CD4-positive, CD25-positive, alpha-beta regulatory T cell (primary cell): Measurements from ENCODE around the gene HIVEP3. TPM values are rescaled to one million over a fixed set of nuclear protein-coding genes. Genes with fewer than 3 reads are reported as not detected.
"Not testable (repeated sequence)": the region's sequence is repeated elsewhere in the genome, so short reads cannot be mapped to it uniquely, and the experiment has no call there.

Experiments used
- ATAC-seq, 2 donors: fragments of 150-1000 bp; cut with Tn5 transposase; one replicate each; pipeline ENCODE4 v1.10.0; 2021; ENCODE audit warnings: low read depth in 2 of 2, moderate number of reproducible peaks in 2 of 2, moderate library complexity in 1 of 2
- DNase-seq, 3 donors: peaks; one replicate each; pipeline versions ENCODE4 v3.0.0 to v3.0.0-alpha.2; 2012 to 2022; ENCODE audit warnings: mixed read lengths in 1 of 3
- H3K27ac ChIP-seq: one replicate; pipeline ENCODE4 v1.7.0; 2013; ENCODE audit warnings: mild to moderate bottlenecking, low read length; ENCODE audit not compliant: insufficient read depth, poor library complexity, severe bottlenecking
- H3K27me3 ChIP-seq: one replicate; pipeline ENCODE4 v1.7.0; 2013; ENCODE audit warnings: low read length; ENCODE audit not compliant: control insufficient read depth, insufficient read depth
- H3K36me3 ChIP-seq: one replicate; pipeline ENCODE4 v1.7.0; 2013; ENCODE audit warnings: mild to moderate bottlenecking, low read length, moderate library complexity; ENCODE audit not compliant: control insufficient read depth, insufficient read depth
- H3K4me1 ChIP-seq: 2 replicates; pipeline ENCODE4 v1.7.0; 2013; ENCODE audit warnings: mild to moderate bottlenecking, low read length; ENCODE audit not compliant: insufficient read depth, control insufficient read depth, poor library complexity, severe bottlenecking
- H3K4me3 ChIP-seq: one replicate; pipeline ENCODE4 v1.7.0; 2013; ENCODE audit warnings: low read depth, mild to moderate bottlenecking, low read length, moderate library complexity
- H3K9me3 ChIP-seq, 2 experiments: 1 replicate in 1 of 2; 2 replicates in 1 of 2; pipeline ENCODE4 v1.7.0; 2013; ENCODE audit warnings: low read length in 2 of 2, mild to moderate bottlenecking in 1 of 2, moderate library complexity in 1 of 2; ENCODE audit not compliant: control insufficient read depth in 2 of 2
- H3K27ac Mint-ChIP-seq, 3 donors: one replicate each; pipeline ENCODE4 v1.8.0; 2020 to 2022; ENCODE audit warnings: mild to moderate bottlenecking in 3 of 3, mixed read lengths in 3 of 3, moderate library complexity in 2 of 3
- H3K27me3 Mint-ChIP-seq: one replicate; pipeline ENCODE4 v1.8.0; 2022; ENCODE audit warnings: mild to moderate bottlenecking, mixed read lengths
- H3K36me3 Mint-ChIP-seq: one replicate; pipeline ENCODE4 v1.8.0; 2020; ENCODE audit warnings: mixed read lengths
- H3K4me1 Mint-ChIP-seq, 4 donors: one replicate each; pipeline ENCODE4 v1.8.0; 2020 to 2022; ENCODE audit warnings: mixed read lengths in 4 of 4, mild to moderate bottlenecking in 1 of 4
- H3K4me3 Mint-ChIP-seq, 4 donors: one replicate each; pipeline ENCODE4 v1.8.0; 2020 to 2022; ENCODE audit warnings: mild to moderate bottlenecking in 4 of 4, mixed read lengths in 4 of 4, moderate library complexity in 3 of 4
- H3K9me3 Mint-ChIP-seq, 7 donors: one replicate each; pipeline ENCODE4 v1.8.0; 2020 to 2022; ENCODE audit warnings: mixed read lengths in 7 of 7, mild to moderate bottlenecking in 3 of 7, moderate library complexity in 2 of 7
- polyA plus RNA-seq, 4 donors: library from polyadenylated mRNA; unstranded; fragments of 300-500 nt; fragmentation: Illumina TruSeq; gene quantifications; one replicate each; pipeline ENCODE4 v1.2.3, GENCODE V29; 2021
- total RNA-seq: library from RNA; stranded (reverse); gene quantifications from one replicate; pipeline ENCODE4 v1.2.3, GENCODE V29; 2022

The HIVEP3 gene
- total and polyA plus RNA-seq, 5 donors from 2014 or later, result 3.9 to 17.2 (median 7.5) TPM

DNA sequence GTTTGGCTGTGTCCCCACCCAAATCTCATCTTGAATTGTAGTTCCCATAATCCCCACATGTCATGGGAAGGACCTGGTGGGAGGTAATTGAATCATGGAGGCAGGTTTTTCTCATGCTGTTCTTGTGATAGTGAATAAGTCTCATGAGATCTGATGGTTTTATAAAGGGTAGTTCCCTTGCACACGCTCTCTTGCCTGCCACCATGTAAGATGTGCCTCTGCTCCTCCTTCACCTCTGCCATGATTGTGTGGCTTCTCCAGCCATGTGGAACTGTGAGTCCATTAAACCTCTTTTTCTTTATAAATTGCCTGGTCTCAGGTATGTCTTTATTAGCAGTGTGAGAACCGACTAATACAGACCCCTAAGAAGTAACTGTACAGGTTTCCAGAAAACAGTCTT lies 2.5 kb upstream of the HIVEP3 start:
- peaks cover 43% of the 10 kb centered on the region for H3K4me1 ChIP-seq
- not testable (repeated sequence) for H3K9me3 ChIP-seq, H3K36me3 Mint-ChIP-seq, H3K27me3 Mint-ChIP-seq, H3K9me3 Mint-ChIP-seq, H3K27me3 ChIP-seq, DNase-seq, ATAC-seq, H3K36me3 ChIP-seq, H3K27ac ChIP-seq, H3K4me3 ChIP-seq
- Mint-ChIP-seq H3K4me1 (peaks cover 11 to 47% (median 38%) of the 10 kb centered on the region in 4 donors), H3K27ac (peak overlapping the region in 1 of 3 donors; percentile 95), H3K4me3 (peak overlapping the region in 2 of 4 donors; percentile 62 to 93)

GRCh38 chr1:41920658-41921057 lies 1.9 kb upstream of the HIVEP3 start:
- no peaks in the 10 kb centered on the region for H3K36me3 Mint-ChIP-seq
- DNase-seq (no peak), ATAC-seq (peak in 1 of 2 donors; percentile 14)
- H3K9me3 ChIP-seq, result no peaks in the 10 kb centered on the region
- peaks cover 0 to 1% (median 0%) of the 10 kb centered on the region in 7 donors for H3K9me3 Mint-ChIP-seq
- H3K27ac ChIP-seq, result peak overlapping the region; percentile 78
- H3K27me3 ChIP-seq, result no peaks in the 10 kb centered on the region
- peaks cover 49% of the 10 kb centered on the region for H3K4me1 ChIP-seq
- peak overlapping the region in 2 of 3 donors; percentile 95 to 99 for H3K27ac Mint-ChIP-seq
- peaks cover 12 to 53% (median 41%) of the 10 kb centered on the region in 4 donors for H3K4me1 Mint-ChIP-seq
- peak overlapping the region; percentile 43 for H3K4me3 ChIP-seq
- H3K4me3 Mint-ChIP-seq, result peak overlapping the region in 3 of 4 donors; percentile 90 to 97 (median 93)
- peaks cover 4% of the 10 kb centered on the region for H3K27me3 Mint-ChIP-seq
- H3K36me3 ChIP-seq, result no peaks in the 10 kb centered on the region

DNA sequence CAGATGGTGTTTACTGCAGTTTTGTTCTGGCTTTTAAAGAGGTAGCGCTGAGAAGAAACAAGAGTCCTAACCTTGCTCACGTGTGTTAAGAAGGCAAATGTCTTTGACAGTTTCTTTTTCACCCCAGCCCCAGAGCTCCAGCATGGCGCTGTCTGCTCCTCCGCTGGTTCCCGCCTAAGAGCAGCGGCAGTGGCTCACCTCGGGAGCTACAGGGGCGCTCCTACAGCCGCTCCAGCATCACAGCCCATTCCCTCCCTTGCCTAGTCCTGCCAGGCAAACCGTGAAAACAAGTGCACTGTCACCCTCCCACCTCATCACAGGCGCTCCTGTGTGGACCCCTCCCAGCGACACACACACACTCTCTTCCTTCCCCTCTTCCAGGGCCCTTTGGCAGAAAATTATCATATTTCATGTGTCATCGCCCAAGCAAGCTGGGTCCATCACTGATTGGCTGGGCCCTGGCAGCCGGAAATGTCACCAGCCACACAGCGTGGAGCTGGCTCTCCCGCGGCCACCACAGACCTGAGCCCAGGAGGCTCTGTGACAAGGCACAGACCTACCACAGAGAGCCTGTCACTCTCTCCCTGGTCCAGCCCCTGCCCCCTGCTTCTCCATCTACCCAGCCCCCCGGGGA lies 1.2 kb upstream of the HIVEP3 start:
- ATAC-seq (peak; percentile 87 to 88), DNase-seq (peak; percentile 68 to 95 (median 73))
- Mint-ChIP-seq H3K36me3 (no peaks in the 10 kb centered on the region), H3K9me3 (peaks cover 0 to 1% (median 0%) of the 10 kb centered on the region in 7 donors), H3K4me3 (peak overlapping the region; percentile 90 to 97 (median 92)), H3K4me1 (peaks cover 17 to 61% (median 47%) of the 10 kb centered on the region in 4 donors), H3K27ac (peak overlapping the region; percentile 95 to 99 (median 98)), H3K27me3 (peaks cover 4% of the 10 kb centered on the region)
- H3K27me3 ChIP-seq, result no peaks in the 10 kb centered on the region
- H3K4me3 ChIP-seq, result peak overlapping the region; percentile 90
- H3K9me3 ChIP-seq, result no peaks in the 10 kb centered on the region
- H3K4me1 ChIP-seq, result peaks cover 56% of the 10 kb centered on the region
- H3K27ac ChIP-seq, result peak overlapping the region; percentile 78
- H3K36me3 ChIP-seq, result no peaks in the 10 kb centered on the region

GRCh38 chr1:41919131-41919530 lies 409 bp upstream of the HIVEP3 start:
- peak overlapping the region; percentile 90 for H3K4me3 ChIP-seq
- H3K27ac Mint-ChIP-seq, result peak overlapping the region; percentile 95 to 99 (median 98)
- ATAC-seq (no peak), DNase-seq (peak in 1 of 3 donors; percentile 27)
- no peaks in the 10 kb centered on the region for H3K27me3 ChIP-seq
- no peaks in the 10 kb centered on the region for H3K36me3 ChIP-seq
- H3K4me3 Mint-ChIP-seq, result peak overlapping the region; percentile 90 to 97 (median 92)
- peaks cover 64% of the 10 kb centered on the region for H3K4me1 ChIP-seq
- no peaks in the 10 kb centered on the region for H3K36me3 Mint-ChIP-seq
- H3K27me3 Mint-ChIP-seq, result peaks cover 4% of the 10 kb centered on the region
- H3K4me1 Mint-ChIP-seq, result peaks cover 23 to 68% (median 53%) of the 10 kb centered on the region in 4 donors
- H3K9me3 Mint-ChIP-seq, result peaks cover 0 to 1% (median 0%) of the 10 kb centered on the region in 7 donors
- H3K9me3 ChIP-seq, result no peaks in the 10 kb centered on the region
- H3K27ac ChIP-seq, result peak overlapping the region; percentile 78

DNA sequence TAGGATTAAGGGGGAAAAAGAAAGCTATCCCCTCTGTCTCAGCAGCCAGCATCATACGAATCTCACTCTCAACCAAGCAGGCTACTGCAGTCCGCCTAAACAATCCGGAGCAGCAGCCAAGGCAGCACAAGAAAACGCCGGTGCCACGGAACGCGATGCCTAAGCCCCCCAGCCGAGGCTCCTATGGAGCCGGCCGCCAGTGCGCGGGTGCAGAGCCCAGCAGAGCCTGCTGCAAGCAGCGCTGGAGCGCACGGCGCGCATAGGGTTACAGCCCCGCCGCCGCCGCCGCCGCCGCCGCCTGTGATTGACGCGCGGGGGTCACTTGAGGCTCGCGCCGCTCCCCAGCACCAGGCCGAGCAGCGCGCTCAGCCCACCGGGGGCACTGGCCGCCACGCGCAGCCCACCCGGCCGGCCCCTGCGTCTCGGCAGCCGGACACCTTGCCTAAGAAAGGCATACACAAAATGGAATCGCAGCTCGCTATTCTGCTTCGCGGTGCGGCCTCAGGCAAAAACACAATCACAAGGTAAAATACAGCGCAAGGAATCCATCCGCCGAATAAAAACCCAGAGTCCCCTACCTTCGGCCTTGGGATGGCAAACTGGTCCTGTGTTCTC lies 780 bp downstream of the HIVEP3 start:
- H3K27ac Mint-ChIP-seq, result peak overlapping the region; percentile 93 to 95 (median 95)
- ATAC-seq (peak in 1 of 2 donors; percentile 17), DNase-seq (peak; percentile 29 to 64 (median 38))
- H3K4me1 ChIP-seq, result peaks cover 72% of the 10 kb centered on the region
- no peaks in the 10 kb centered on the region for H3K36me3 Mint-ChIP-seq
- H3K9me3 Mint-ChIP-seq, result peaks cover 0 to 1% (median 0%) of the 10 kb centered on the region in 7 donors
- H3K27me3 Mint-ChIP-seq, result no peaks in the 10 kb centered on the region
- peak overlapping the region; percentile 78 for H3K27ac ChIP-seq
- H3K27me3 ChIP-seq, result no peaks in the 10 kb centered on the region
- H3K4me3 Mint-ChIP-seq, result peak overlapping the region; percentile 90 to 97 (median 92)
- no peaks in the 10 kb centered on the region for H3K9me3 ChIP-seq
- H3K4me3 ChIP-seq, result peak overlapping the region; percentile 90
- H3K4me1 Mint-ChIP-seq, result peaks cover 26 to 78% (median 63%) of the 10 kb centered on the region in 4 donors
- H3K36me3 ChIP-seq, result no peaks in the 10 kb centered on the region

DNA sequence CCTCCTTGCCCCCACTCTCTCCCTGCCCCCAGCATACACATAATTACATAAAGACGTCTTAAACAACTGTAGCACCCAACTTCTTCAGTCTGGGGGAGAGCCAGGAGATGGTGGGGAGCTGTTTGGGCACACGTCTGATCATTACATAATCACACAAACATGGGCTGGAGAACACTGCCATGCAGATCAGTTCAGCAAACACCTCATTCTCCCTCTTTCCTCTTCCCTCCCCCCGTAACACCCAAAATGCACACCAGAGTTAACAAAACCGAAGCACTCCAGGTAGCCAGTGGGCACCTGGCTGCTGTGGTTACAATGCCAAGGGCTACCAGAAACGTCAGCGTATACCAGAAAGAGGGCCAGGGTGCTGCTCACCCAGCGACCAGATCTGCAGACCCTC lies 1.6 kb downstream of the HIVEP3 start:
- peak overlapping the region; percentile 87 for H3K4me3 ChIP-seq
- ATAC-seq (no peak), DNase-seq (no peak)
- no peaks in the 10 kb centered on the region for H3K9me3 ChIP-seq
- Mint-ChIP-seq H3K27ac (peak overlapping the region; percentile 93 to 95 (median 95)), H3K4me1 (peaks cover 26 to 87% (median 68%) of the 10 kb centered on the region in 4 donors), H3K9me3 (peaks cover 0 to 1% (median 0%) of the 10 kb centered on the region in 7 donors), H3K4me3 (peak overlapping the region; percentile 88 to 93 (median 91)), H3K36me3 (no peaks in the 10 kb centered on the region), H3K27me3 (no peaks in the 10 kb centered on the region)
- no peak overlapping the region for H3K27ac ChIP-seq
- peaks cover 72% of the 10 kb centered on the region for H3K4me1 ChIP-seq
- H3K36me3 ChIP-seq, result no peaks in the 10 kb centered on the region
- no peaks in the 10 kb centered on the region for H3K27me3 ChIP-seq

DNA sequence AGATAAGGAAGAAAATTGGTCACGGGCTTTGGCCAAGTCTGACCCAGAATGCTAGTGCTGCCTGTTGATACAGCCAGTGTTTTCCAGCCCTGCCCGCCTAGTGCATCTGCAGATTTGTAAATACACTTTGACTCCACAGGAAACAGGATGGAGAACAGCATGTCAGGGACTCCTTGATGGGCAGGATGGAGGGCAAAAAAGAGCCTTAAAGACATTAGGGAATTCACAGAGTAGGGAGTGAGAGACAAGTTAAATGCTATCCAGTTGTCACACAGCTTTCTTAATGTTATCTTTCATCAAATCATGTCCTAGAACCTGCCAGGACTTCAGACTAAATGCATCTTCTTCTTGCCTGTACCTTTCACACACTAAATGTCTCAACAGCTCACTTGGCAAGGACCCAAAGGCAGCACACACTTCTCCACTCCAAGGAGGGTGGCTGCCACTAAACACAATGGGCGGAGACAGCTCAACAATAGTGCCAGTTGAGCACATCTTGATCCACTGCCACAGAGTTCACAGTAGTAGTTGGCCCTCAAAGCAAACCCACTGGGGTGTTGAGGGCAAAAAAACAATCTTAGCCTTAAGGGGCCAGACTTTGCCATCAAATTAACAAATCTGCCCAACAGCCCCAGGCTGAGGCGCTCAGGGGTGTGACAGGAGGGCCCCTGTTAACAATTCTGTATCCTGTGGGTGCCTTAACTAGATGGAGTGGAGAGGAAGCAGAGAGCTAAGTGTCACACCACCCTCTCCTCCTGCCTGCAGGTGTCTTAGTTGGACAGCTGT lies 2.7 kb downstream of the HIVEP3 start:
- no peaks in the 10 kb centered on the region for H3K36me3 Mint-ChIP-seq
- peak overlapping the region; percentile 65 for H3K27ac ChIP-seq
- peak in 1 of 2 donors; percentile 12 for ATAC-seq
- H3K36me3 ChIP-seq, result no peaks in the 10 kb centered on the region
- H3K9me3 ChIP-seq, result no peaks in the 10 kb centered on the region
- peaks cover 72% of the 10 kb centered on the region for H3K4me1 ChIP-seq
- no peaks in the 10 kb centered on the region for H3K27me3 ChIP-seq
- H3K27ac Mint-ChIP-seq, result peak overlapping the region; percentile 95 to 99 (median 95)
- peaks cover 0 to 2% (median 0%) of the 10 kb centered on the region in 7 donors for H3K9me3 Mint-ChIP-seq
- peaks cover 28 to 86% (median 71%) of the 10 kb centered on the region in 4 donors for H3K4me1 Mint-ChIP-seq
- peak in 2 of 3 donors; percentile 37 to 66 for DNase-seq
- H3K27me3 Mint-ChIP-seq, result no peaks in the 10 kb centered on the region
- H3K4me3 Mint-ChIP-seq, result peak overlapping the region; percentile 74 to 93 (median 89)
- peak overlapping the region; percentile 87 for H3K4me3 ChIP-seq
